A172 (cell line): Measurements from ENCODE around the gene SHROOM2. TPM values are rescaled to one million over a fixed set of nuclear protein-coding genes. Genes with fewer than 3 reads are reported as not detected.
"Not testable (repeated sequence)": the region's sequence is repeated elsewhere in the genome, so short reads cannot be mapped to it uniquely, and the experiment has no call there.

ENCODE experiments used
- DNase-seq: peaks from one replicate; pipeline ENCODE4 v3.0.0-alpha.2; 2015; ENCODE audit warnings: low spot score
- total RNA-seq: library from RNA; depleted of rRNA; stranded (reverse); fragments of >200 nt; shearing (Covaris generic); gene quantifications from 2 replicates; pipeline ENCODE4 v1.2.3, GENCODE V29; 2014; rRNA removed

The SHROOM2 gene, protein sequence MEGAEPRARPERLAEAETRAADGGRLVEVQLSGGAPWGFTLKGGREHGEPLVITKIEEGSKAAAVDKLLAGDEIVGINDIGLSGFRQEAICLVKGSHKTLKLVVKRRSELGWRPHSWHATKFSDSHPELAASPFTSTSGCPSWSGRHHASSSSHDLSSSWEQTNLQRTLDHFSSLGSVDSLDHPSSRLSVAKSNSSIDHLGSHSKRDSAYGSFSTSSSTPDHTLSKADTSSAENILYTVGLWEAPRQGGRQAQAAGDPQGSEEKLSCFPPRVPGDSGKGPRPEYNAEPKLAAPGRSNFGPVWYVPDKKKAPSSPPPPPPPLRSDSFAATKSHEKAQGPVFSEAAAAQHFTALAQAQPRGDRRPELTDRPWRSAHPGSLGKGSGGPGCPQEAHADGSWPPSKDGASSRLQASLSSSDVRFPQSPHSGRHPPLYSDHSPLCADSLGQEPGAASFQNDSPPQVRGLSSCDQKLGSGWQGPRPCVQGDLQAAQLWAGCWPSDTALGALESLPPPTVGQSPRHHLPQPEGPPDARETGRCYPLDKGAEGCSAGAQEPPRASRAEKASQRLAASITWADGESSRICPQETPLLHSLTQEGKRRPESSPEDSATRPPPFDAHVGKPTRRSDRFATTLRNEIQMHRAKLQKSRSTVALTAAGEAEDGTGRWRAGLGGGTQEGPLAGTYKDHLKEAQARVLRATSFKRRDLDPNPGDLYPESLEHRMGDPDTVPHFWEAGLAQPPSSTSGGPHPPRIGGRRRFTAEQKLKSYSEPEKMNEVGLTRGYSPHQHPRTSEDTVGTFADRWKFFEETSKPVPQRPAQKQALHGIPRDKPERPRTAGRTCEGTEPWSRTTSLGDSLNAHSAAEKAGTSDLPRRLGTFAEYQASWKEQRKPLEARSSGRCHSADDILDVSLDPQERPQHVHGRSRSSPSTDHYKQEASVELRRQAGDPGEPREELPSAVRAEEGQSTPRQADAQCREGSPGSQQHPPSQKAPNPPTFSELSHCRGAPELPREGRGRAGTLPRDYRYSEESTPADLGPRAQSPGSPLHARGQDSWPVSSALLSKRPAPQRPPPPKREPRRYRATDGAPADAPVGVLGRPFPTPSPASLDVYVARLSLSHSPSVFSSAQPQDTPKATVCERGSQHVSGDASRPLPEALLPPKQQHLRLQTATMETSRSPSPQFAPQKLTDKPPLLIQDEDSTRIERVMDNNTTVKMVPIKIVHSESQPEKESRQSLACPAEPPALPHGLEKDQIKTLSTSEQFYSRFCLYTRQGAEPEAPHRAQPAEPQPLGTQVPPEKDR (N-terminal part only)
- total RNA-seq, result 1.4 and 2.8 TPM in 2 replicates

DNA sequence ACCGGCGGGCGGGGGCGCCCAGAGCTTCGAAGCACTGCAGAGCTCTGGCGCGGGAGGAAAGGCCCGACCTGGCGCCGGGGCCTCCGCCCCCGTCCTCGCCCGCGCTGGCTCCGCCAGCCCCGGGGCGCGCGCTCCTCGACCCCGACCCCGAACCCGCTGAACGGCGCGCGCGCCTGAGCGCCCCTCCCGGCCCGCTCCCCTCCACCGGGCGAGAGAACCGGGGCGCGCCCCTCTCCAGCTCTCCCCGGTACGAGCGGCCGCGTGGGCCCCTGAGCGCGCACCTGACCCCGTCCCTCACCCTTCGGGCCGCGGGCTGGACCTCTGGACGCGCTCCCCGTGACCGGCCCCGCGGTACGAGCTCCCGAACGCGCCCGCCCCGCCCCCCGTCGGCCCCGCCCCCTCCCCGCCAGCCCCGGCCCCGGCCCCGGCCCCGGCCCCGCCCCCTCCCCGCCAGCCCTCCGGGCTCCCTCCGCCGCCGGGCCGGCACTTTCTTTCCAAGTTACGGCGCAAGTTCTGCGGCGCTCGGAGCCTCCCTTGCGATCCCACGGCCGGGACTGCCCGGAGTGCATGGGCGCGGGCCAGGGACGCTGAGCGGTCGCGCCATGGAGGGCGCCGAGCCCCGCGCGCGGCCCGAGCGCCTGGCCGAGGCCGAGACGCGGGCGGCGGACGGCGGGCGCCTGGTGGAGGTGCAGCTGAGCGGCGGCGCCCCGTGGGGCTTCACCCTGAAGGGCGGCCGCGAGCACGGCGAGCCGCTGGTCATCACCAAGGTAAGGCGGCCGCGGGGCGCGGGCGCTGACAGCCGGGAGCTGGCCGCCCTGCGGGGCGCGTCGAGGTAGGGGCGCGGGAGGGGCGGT is at the start of gene SHROOM2:
TSS of gene SHROOM2 (plus strand) at position 486 of the 854 bp plus-strand sequence. CDS start at position 603, 117 bp downstream.
- DNase-seq, result no peak

DNA sequence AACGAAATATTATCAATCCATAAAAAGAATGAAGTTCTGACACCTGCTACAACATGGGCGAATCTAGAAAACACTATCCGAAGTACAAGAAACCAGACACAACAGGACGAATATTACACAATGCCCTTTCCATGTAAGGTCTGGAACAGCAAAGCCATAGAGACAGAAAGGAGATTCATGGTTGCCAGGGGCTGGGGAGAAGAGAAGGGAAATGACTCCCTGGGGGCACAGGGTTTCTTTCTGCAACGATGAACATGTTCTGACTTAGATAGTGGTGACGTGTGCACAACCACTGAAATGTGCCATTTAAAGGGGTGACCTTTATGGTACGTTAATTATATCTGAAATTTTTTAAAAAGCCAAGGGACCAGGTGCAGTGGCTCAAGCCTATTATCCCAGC is 48.9 kb upstream of the SHROOM2 start:
- no peak for DNase-seq

DNA sequence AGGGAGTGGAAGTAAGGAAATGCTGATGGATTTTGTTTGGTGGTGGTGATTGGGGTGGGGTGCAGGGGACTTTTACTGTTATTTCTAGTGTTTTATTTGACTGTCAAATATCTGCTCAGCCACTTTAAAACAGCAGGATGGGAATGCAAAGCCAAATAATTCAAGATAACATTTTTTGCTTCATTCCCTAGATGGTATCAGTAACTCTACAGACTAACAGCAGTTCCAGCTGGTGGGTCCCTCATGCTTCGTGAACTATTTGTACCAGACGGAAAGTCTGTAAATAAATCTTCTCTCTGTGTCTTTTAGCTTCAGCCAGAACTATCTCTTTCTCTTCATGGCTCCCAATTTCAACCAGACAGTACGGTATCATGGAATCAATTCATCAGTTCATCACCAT is 48.1 kb upstream of the SHROOM2 start:
- DNase-seq, result no peak

DNA sequence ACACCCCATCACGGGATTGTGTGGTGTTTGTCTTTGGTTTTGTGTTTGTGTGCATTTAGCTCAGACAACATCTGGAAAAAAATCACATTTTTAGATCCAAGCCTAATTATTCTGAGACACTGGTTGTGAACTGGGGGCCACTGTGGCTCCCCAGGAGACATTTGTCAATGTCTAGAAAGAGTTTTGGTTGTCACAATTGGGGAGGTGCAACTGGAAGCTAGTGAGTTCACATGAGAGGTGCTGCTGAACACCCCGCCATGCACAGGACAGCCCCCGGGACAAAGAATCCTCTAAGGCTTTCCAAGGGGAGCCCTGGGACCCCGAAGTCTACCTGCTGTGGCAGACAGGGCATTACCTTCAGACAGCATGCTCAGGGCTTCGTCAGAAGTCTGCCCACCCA is 47.1 kb upstream of the SHROOM2 start:
- no peak for DNase-seq

DNA sequence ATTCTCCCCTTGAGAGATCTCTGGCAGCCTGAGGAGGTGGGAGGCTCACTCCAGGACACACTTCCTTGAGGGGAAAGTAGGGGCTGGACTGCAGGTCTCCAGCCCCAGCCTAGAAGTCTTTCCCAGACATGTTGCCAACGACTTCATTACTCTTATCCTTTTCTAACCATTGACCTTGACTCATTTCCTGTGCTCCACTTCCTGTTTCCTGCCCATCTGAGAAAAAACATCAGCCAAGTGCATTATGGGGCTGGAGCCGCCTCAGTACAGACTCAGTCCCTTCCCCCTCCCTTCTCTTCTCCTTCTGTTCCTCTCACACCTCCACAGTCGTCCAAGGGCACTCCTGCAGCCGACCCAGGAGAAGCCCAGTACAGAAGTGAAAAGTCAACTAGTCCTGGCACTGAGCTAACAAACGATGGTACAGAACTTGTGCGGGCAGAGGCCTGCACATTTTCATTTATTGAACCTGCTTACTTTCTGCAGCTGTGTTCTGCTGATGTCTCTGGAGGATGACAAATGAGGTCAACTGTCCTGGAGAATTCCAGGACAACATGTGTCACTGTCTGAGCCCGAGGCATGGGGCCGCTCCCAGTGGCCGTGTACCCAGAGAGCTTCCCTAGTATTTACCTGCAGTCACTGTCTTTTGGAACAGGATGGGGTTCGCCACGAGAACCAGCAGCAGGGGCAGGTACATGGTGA is 40.7 kb upstream of the SHROOM2 start:
- DNase-seq, result peak; percentile 93

DNA sequence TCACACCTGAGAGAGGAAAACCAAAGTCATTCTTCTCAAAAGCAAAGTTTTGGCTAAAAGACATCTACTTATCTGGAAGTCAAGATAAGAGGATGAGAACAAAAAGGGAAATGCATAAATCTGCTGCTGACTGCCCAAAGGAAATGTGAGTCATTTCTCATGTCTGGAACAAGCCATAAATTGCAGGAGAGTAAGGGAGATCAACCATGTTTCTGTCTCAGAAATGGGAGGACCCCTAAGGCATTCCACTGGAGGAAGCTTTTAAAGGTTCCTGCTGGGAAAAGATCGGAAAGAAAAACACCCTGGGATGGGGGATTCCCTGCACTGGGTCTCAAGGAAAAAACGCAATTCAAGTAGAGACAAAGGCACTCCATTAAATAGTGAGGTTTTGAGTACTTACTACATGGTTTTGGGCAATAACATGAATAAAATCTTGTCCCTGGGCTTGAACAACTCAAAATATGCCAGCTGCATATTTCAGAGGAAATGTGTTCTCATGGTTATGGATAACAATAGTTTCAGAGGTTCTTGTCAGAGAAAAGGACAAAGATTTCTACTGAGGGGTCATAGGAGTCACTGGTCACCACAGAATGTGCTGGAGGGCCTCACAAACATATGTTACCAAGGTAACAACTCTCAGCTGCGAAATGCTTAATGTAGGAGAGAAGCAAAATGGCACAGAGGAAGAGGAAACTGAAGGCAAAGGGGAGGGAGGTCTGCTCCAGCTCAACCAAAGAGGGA is 39.9 kb upstream of the SHROOM2 start:
- DNase-seq, result peak; percentile 94

DNA sequence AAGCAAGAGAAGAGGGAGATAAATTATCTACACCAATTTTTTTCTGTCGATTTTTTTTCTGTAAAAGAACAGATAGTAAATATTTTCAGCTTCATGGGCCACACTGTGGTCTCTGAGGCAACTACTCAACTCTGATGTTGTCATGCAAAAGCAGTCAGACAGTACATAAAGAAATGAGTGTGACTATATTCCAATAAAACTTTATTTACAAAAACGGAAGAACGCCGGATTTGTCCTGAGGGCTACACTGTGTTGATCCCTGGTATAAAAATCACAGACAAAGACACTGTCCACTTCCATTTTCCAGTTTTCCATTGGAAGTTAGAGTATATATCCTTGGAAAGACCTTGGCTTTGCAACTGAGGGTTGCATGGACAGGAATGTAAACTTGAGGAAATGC is 38.6 kb upstream of the SHROOM2 start:
- no peak for DNase-seq

DNA sequence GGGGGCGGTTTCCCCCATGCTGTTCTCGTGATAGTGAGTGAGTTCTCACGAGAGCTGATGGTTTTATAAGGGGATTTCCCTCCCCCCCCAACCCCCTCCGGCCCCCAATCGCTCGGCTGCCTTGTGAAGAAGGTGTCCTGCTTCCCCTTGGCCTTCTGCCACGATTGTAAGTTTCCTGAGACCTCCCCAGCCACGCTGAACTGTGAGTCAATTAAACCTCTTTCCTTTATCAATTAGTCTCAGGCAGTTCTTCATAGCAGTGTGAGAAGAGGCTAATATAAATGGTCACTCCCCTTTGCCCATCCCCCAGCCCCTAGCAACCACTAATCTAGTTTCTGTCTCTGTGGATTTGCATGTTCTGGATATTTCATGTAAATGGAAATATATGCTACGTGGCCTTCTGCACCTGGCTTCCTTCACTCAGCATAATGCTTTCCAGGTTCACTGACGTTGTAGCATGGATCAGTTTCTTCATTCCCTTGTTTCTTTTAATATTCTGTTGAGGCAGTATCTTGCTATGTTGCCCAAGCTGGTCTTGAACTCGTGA is 37.0 kb upstream of the SHROOM2 start:
- no peak for DNase-seq

DNA sequence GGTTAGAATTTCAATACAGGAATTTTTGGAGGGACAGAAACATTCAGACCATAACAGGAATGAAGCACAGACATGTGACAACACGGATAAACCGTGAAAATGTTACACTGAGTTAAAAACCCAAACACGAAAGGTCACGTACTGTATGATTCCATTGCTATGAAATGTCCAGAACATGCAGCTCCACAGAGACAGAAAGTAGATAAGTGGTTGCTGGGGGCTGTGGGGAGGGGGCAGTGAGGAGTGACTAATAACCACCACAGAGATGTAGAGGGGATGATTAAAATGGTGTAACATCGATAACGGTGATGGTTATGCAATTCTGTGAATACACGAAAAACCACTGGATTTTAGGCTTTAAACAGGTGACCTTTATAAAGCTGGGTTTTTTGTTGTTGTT is 28.9 kb upstream of the SHROOM2 start:
- no peak for DNase-seq

DNA sequence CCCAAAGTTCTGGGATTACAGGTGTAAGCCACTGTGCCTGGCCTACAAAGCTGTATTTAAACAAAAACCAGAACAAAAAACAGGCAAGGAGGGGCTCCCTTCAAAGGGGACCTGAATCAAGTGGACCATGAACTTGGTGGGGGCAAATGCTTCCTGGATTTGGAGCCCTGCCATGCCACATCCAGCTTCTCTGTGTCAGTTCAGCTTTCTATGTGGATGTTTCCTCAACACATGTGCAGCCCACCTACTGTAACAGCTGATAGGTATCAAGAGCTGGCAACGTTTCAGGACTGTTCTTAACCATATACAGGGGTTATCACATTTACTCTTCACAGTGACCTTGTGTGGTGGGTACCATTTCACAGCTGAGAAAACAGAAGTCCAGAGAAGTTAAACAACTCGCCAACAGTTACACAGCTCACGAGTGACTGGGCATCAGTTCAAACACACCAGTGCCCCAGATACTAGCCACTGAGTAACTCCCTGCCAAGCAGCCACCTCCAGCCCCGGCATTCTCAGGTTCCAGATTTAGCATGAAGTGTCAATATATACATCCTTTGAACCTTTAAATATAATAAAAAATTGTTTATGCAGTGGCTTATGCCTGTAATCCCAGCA is 28.1 kb upstream of the SHROOM2 start:
- no peak for DNase-seq

DNA sequence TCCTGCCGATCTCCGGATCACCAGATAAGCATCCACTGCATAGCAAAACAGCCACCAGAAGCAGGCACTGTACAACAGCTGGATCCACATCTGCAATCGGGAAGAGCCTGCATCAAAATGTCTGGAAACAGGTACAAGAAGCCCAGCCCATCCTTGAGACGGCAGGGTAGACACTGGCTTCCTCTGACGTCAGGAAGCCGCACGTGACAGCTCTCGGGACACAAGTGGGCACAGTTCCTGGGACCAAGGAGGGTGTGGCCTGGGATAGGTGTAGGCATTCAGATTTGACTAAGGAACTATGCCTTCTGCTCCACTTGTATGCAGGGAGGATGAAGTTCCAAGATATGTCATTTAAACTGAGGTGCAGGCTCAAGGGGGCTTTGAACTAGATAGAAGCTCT is 26.9 kb upstream of the SHROOM2 start:
- DNase-seq, result no peak

DNA sequence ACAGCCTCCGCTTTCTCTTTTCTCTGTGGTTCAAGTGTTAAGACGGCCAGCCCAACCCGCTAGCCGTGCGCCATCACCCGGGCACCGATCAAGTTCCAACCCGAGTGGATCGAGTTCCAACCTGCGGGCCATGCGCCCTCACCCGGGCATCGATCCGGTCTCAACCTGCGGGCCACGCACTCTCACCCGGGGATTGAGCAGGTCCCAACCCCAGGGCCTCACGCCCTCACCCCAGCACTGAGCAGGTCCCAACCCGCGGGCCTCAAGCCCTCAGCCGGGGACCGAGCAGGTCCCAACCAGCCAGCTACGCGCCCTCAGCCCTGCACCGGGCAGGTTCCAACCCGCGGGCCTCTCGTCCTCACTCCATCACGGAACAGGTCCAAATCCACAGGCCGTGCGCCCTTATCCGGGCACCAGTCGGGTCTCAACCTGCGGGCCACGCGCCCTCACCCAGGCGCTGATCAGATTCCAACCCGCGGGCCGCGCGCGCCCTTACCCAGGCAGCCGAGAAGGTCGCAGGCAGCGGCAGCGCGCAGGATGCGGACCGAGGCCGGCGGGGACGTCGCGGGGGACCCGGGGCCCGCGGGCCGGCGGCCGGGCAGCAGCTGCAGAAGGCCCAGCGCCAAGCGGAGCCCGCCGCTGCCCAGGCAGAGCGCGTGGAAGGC is 21.0 kb upstream of the SHROOM2 start:
- no peak for DNase-seq

DNA sequence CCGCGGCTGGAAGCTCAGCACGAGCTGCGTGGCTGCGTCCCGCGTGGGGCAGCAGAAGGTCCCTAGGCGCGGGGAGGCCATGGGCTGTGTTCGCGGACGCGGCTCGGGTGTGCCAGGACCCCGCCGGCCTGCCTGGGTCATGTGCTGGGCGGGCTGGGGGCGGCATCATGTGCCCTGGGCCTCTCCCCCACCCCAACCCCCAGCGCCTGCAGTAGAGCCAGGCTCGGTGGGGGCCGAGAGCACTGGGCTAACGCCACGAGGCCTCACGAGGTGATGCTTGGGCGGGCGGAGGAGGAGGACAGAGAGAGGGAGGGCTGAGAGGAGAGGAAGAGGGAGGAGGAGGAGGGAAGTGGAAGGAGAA is 20.5 kb upstream of the SHROOM2 start, which contains the start of gene GPR143:
TSS of gene GPR143 (minus strand) at position 111 of the 361 bp plus-strand sequence. CDS start at position 81, 30 bp downstream.
- no peak for DNase-seq

DNA sequence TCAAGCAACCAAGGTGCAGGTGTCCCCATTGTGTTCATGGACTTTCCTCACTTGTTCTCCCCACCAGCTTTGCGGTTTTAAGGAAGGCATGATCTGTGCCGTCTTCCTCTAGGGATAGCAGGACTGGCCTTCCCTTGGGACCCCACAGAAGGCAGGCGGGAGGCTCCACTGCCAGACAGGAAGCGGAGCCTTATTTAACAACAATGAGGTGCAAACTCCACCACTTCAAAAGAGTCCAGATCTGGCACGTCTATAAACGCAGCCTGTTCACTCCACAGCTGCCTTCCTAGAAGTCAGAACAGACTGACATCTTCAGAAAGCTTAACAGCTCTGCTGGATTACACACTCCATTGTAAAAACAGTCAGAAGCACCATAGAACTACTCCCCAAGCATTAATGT is 18.9 kb upstream of the SHROOM2 start:
- no peak for DNase-seq

DNA sequence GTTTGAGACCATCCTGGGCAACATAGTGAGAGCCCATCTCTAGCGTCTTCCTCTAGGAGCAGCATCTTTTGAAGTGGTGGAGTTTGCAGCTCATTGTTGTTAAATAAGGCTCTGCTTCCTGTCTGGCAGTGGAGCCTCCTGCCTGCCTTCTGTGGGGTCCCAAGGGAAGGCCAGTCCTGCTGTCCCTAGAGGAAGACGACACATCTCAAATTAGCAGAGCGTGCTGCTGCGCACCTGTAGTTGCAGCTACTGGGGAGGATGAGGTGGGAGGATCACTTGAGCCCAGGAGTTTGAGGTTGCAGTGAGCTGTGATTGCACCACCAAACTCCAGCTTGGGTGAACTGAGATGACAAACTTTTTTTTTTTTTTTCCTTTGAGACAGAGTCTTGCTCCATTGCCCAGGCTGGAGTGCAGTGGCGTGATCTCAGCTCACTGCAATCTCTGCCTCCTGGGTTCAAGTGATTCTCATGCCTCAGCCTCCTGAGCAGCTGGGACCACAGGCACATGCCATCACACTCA is 17.8 kb upstream of the SHROOM2 start:
- not testable (repeated sequence) for DNase-seq

DNA sequence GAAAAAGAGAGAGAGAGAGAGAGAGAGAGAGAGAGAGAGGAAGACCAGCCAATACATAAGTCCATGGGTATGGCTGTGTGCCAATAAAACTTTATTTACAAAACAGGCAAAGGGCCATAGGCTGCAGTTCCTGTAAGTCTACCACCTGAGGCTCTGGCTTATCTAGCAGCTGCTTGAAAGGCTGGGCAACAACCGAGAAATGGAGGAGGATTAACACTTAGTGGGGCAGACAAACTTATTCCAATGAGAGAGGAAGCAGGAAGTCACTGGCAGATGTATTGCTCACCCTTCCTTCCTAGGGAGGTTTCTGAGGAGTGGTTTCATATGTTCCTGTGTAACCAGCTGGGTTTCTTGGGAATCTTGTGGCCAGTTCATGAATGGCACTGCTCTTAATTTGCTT is 15.9 kb upstream of the SHROOM2 start:
- DNase-seq, result peak; percentile 46

DNA sequence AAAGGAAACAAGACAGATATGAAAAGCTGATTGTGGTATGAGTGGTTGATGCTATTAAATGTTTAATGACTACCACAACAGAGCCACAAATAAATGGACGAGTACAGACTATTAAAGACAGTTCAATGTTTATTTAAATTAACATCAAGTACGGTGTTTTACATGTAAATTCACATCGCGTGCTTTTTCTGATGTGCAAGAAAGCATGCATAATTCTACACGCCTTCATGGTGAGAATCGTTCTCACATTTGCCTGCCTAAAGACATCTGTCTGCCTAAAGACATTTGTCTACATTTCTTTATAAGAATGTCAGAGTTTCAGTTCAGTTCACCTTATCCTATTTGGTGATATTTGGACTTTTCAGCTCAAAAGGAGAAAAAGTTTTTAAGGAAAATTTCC is 13.3 kb upstream of the SHROOM2 start:
- no peak for DNase-seq

DNA sequence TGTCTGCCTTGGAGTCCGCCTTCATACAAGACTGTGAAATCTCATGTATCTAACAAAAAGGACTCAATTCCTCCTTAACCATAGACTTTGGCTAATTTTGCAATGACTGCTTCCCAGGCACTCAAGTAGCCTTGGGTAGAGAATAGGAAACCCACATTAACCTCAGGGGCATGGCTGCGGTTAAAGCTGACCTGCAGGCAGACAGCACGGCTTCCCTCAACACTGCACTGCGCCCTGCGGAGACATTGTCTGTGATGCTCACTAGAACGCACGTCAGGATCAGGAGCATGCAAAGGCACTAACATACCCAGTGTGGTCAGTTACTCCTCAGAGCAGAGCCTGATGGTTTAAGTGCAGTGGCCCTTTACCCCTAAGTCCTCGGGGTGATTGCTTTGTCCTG is 10.3 kb upstream of the SHROOM2 start:
- DNase-seq, result no peak
